Trophoblast cell (in vitro differentiated cells and primary cell): ENCODE data around the gene TMEM259.

Experiments used
- DNase-seq, 2 donors: peaks; one replicate each; pipeline ENCODE4 v3.0.0-alpha.2; 2016
- H2AFZ ChIP-seq: 2 replicates; pipeline ENCODE4 v1.6.1; 2013; ENCODE audit warnings: low read length, moderate library complexity, mild to moderate bottlenecking; ENCODE audit not compliant: insufficient read depth, poor library complexity
- H2AK5ac ChIP-seq: 2 replicates; pipeline ENCODE4 v1.6.1; 2013; ENCODE audit warnings: mild to moderate bottlenecking, low read length
- H2BK120ac ChIP-seq: 2 replicates; pipeline ENCODE4 v1.6.1; 2013; ENCODE audit warnings: low read length, mild to moderate bottlenecking, moderate library complexity; ENCODE audit not compliant: insufficient read depth, poor library complexity
- H2BK12ac ChIP-seq: 2 replicates; pipeline ENCODE4 v1.6.1; 2013; ENCODE audit warnings: mild to moderate bottlenecking, low read length, moderate library complexity
- H2BK5ac ChIP-seq: 2 replicates; pipeline ENCODE4 v1.6.1; 2013; ENCODE audit warnings: low read length, low read depth, moderate library complexity, mild to moderate bottlenecking; ENCODE audit not compliant: poor library complexity
- H3K14ac ChIP-seq: 2 replicates; pipeline ENCODE4 v1.6.1; 2013; ENCODE audit warnings: mild to moderate bottlenecking, low read length
- H3K18ac ChIP-seq: 2 replicates; pipeline ENCODE4 v1.6.1; 2013; ENCODE audit warnings: mild to moderate bottlenecking, low read length
- H3K23ac ChIP-seq: 2 replicates; pipeline ENCODE4 v1.6.1; 2013; ENCODE audit warnings: low read length
- H3K27ac ChIP-seq: 2 replicates; pipeline ENCODE4 v1.5.1; 2013; ENCODE audit warnings: low read depth, mild to moderate bottlenecking, inconsistent platforms, low read length, moderate library complexity
- H3K27me3 ChIP-seq: 2 replicates; pipeline ENCODE4 v1.6.1; 2013; ENCODE audit warnings: inconsistent platforms, mild to moderate bottlenecking, low read length, moderate library complexity; ENCODE audit not compliant: insufficient read depth
- H3K36me3 ChIP-seq, 2 experiments: 1 replicate in 1 of 2; 2 replicates in 1 of 2; pipeline ENCODE4 v1.6.1; 2013; ENCODE audit warnings: low read length in 2 of 2, mild to moderate bottlenecking in 2 of 2, moderate library complexity in 1 of 2; ENCODE audit not compliant: insufficient read depth in 2 of 2, control insufficient read depth in 1 of 2
- H3K4ac ChIP-seq: 2 replicates; pipeline ENCODE4 v1.6.1; 2013; ENCODE audit warnings: low read depth, mild to moderate bottlenecking, low read length, moderate library complexity
- H3K4me1 ChIP-seq, 2 experiments: 1 replicate in 1 of 2; 2 replicates in 1 of 2; pipeline ENCODE4 v1.6.1; 2013; ENCODE audit warnings: low read length in 2 of 2, mild to moderate bottlenecking in 2 of 2, moderate library complexity in 1 of 2; ENCODE audit not compliant: insufficient read depth in 2 of 2, control insufficient read depth in 1 of 2
- H3K4me2 ChIP-seq: 2 replicates; pipeline ENCODE4 v1.6.1; 2013; ENCODE audit warnings: inconsistent platforms, mild to moderate bottlenecking, low read length, moderate library complexity
- H3K4me3 ChIP-seq: 2 replicates; pipeline ENCODE4 v1.5.1; 2013; ENCODE audit warnings: mild to moderate bottlenecking, low read depth, low read length, inconsistent platforms
- H3K79me1 ChIP-seq: one replicate; pipeline ENCODE4 v1.6.1; 2013; ENCODE audit warnings: low read length
- H3K79me2 ChIP-seq: 2 replicates; pipeline ENCODE4 v1.6.1; 2013; ENCODE audit warnings: low read length, mild to moderate bottlenecking; ENCODE audit not compliant: control insufficient read depth, insufficient read depth, poor library complexity
- H3K9ac ChIP-seq: 2 replicates; pipeline ENCODE4 v1.6.1; 2013; ENCODE audit warnings: mild to moderate bottlenecking, low read length
- H3K9me3 ChIP-seq: 2 replicates; pipeline ENCODE4 v1.6.1; 2013; ENCODE audit warnings: low read depth, mild to moderate bottlenecking, control low read depth, inconsistent platforms, low read length; ENCODE audit not compliant: insufficient read depth
- H4K12ac ChIP-seq: 2 replicates; pipeline ENCODE4 v1.6.1; 2013; ENCODE audit warnings: low read depth, mild to moderate bottlenecking, low read length, moderate library complexity
- H4K8ac ChIP-seq: 2 replicates; pipeline ENCODE4 v1.6.1; 2013; ENCODE audit warnings: low read depth, mild to moderate bottlenecking, low read length, moderate library complexity
- H4K91ac ChIP-seq: one replicate; pipeline ENCODE4 v1.6.1; 2013; ENCODE audit warnings: low read depth, mild to moderate bottlenecking, low read length, moderate library complexity
- WGBS: extraction: QIAGEN DNeasy Blood & Tissue Kit; methylation state at CpG from one replicate; pipeline ENCODE4 v1.1.7; 2013; ENCODE audit warnings: missing lambda C conversion rate; ENCODE audit not compliant: insufficient read length, insufficient coverage; ENCODE audit errors: extremely low coverage; 5-methylcytosine and 5-hydroxymethylcytosine counted together

The TMEM259 gene

DNA sequence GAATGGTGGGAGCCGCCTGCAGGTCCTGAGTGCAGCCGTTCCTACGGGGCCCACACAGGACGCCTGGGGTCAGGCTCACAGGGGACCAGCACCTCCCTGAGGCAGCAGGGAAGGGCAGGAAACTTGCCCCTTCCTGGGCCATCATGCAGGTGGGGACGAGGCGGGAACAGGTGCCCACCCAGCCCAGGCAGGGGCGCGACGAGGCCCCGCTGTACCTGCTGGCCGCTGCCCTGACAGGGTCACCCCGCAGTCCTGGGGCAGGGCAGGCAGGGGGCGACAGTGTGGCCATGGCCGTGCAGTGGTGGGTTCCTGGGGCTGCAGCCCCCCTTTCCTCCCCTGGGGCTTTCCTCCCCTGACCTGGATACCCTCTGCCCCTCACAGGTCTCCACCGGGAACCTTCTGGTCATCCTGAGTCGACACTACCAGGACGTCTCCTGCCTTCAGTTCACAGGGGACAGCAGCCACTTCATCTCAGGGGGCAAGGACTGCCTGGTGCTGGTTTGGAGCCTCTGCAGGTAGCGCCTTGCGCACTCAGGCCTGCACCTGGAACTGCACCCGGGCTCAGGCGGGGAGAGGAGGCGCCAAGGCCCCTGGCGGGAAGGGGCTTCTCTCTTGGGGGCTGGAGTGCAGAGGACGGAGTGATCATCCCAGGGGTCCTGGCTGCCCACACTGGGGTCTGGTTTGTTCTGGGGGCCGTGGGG is 31.4 kb downstream of the TMEM259 start:
- Histone ChIP-seq H3K79me2 (no peaks in the 10 kb centered on the region), H3K79me1 (peaks cover 9% of the 10 kb centered on the region), H3K18ac (no peak overlapping the region), H3K9me3 (peaks cover 4% of the 10 kb centered on the region), H4K8ac (no peak overlapping the region), H3K4me3 (no peak overlapping the region), H4K12ac (no peak overlapping the region), H2AFZ (no peak overlapping the region), H3K27ac (no peak overlapping the region), H3K4me1 (peaks cover 17 to 19% of the 10 kb centered on the region in 2 experiments), H3K36me3 (peaks cover 67 to 70% of the 10 kb centered on the region in 2 experiments), H3K14ac (no peak overlapping the region), H2BK120ac (no peak overlapping the region), H3K23ac (no peak overlapping the region), H2BK12ac (no peak overlapping the region), H3K4ac (no peak overlapping the region), H3K4me2 (no peak overlapping the region), H3K27me3 (no peaks in the 10 kb centered on the region), H2AK5ac (no peak overlapping the region), H2BK5ac (no peak overlapping the region), H3K9ac (no peak overlapping the region), H4K91ac (no peak overlapping the region)
- no CpG with 5 or more reads among the region's 25 CpGs for WGBS
- DNase-seq = no peak

DNA sequence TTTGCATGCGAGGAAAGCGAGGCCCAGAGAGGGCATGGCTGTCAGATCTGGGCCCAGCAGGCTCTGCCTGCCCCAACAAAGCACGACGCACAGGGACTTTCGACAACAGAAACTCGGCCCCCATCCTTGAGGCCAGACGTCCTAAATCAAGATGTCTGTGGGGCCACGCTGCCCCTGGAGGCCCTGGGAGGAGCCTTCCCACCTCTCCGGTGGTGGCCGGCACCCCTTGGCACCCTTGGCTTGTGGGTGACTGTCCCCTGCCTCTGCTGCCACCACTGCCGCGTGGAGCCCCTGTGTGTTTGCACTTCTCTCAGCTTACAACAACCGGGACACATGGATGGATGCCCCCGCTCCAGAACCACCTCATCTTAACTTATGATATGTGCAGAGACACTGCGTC is 32.4 kb downstream of the TMEM259 start:
- Histone ChIP-seq H3K4ac (no peak overlapping the region), H4K12ac (no peak overlapping the region), H3K4me1 (peaks cover 13 to 15% of the 10 kb centered on the region in 2 experiments), H3K9ac (no peak overlapping the region), H3K23ac (no peak overlapping the region), H3K27ac (no peak overlapping the region), H3K4me3 (no peak overlapping the region), H3K79me2 (peaks cover 3% of the 10 kb centered on the region), H2BK120ac (no peak overlapping the region), H3K79me1 (peaks cover 14% of the 10 kb centered on the region), H3K4me2 (no peak overlapping the region), H3K36me3 (peaks cover 61 to 64% of the 10 kb centered on the region in 2 experiments), H3K14ac (no peak overlapping the region), H2BK5ac (no peak overlapping the region), H2BK12ac (no peak overlapping the region), H2AK5ac (no peak overlapping the region), H2AFZ (no peak overlapping the region), H3K18ac (no peak overlapping the region), H3K9me3 (peaks cover 1% of the 10 kb centered on the region), H3K27me3 (no peaks in the 10 kb centered on the region), H4K91ac (no peak overlapping the region), H4K8ac (no peak overlapping the region)
- no peak for DNase-seq
- no CpG with 5 or more reads among the region's 15 CpGs for whole genome bisulfite sequencing

DNA sequence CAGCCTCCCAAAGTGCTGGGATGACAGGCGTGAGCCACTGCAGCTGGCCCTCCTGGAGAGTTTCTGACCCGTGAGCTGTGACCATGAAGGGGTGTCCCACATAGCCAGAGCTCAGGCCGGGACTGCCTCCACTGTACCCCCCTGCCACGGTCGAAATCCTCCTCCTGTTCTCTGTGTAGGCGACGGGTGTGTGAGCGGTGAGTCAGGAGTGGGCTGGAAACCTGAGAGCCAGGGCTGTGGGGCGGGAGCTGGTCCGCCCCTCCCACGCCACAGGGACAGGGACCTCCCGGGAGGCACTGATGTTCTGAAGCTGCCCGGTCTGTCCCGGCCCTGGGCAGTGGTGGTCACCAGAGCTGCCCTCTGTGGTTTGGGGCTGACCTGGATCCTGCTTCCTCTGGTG is 32.8 kb downstream of the TMEM259 start:
- Histone ChIP-seq H3K4me2 (no peak overlapping the region), H3K9me3 (peaks cover 1% of the 10 kb centered on the region), H2BK120ac (no peak overlapping the region), H2AFZ (no peak overlapping the region), H4K12ac (no peak overlapping the region), H3K18ac (no peak overlapping the region), H3K9ac (no peak overlapping the region), H2BK5ac (no peak overlapping the region), H3K4ac (no peak overlapping the region), H3K4me1 (peaks cover 9 to 10% of the 10 kb centered on the region in 2 experiments), H3K27me3 (no peaks in the 10 kb centered on the region), H3K79me1 (peaks cover 12% of the 10 kb centered on the region), H4K8ac (no peak overlapping the region), H3K23ac (no peak overlapping the region), H3K79me2 (peaks cover 3% of the 10 kb centered on the region), H3K4me3 (no peak overlapping the region), H3K27ac (no peak overlapping the region), H2BK12ac (no peak overlapping the region), H3K14ac (no peak overlapping the region), H2AK5ac (no peak overlapping the region), H4K91ac (no peak overlapping the region), H3K36me3 (peaks cover 60 to 64% of the 10 kb centered on the region in 2 experiments)
- no peak for DNase-seq
- no CpG with 5 or more reads among the region's 14 CpGs for WGBS

DNA sequence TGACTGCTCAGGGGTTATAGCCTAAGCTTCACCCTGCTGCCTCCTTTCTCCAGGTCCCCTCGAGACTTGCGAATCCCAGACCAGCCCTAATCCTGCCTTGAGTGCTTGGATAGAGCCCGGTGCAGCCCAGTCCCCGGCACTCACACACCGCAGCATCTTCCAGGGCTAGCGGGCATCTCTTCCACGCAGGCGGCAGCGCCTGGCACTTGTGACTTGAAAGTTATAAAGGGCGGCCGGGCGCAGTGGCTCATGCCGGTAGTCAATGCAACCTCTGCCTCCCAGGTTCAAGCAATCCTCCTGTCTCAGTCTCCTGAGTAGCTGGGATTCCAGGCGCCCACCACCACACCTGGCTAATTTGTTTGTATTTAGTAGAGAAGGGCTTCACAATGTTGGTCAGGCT is 34.8 kb downstream of the TMEM259 start:
- DNase-seq = no peak
- no peak overlapping the region for H3K18ac ChIP-seq
- H2AFZ ChIP-seq = no peak overlapping the region
- no peak overlapping the region for H4K8ac ChIP-seq
- no peak overlapping the region for H3K23ac ChIP-seq
- peaks cover 12% of the 10 kb centered on the region for H3K79me1 ChIP-seq
- no peak overlapping the region for H4K91ac ChIP-seq
- H2BK12ac ChIP-seq = no peak overlapping the region
- H3K9ac ChIP-seq = no peak overlapping the region
- H3K14ac ChIP-seq = no peak overlapping the region
- peaks cover 46 to 50% of the 10 kb centered on the region in 2 experiments for H3K36me3 ChIP-seq
- H3K9me3 ChIP-seq = peaks cover 1% of the 10 kb centered on the region
- no peak overlapping the region for H2AK5ac ChIP-seq
- no CpG with 5 or more reads among the region's 14 CpGs for WGBS
- no peak overlapping the region for H2BK5ac ChIP-seq
- no peak overlapping the region for H4K12ac ChIP-seq
- H2BK120ac ChIP-seq = no peak overlapping the region
- peaks cover 4 to 7% of the 10 kb centered on the region in 2 experiments for H3K4me1 ChIP-seq
- H3K27me3 ChIP-seq = no peaks in the 10 kb centered on the region
- no peak overlapping the region for H3K4me2 ChIP-seq
- H3K79me2 ChIP-seq = peaks cover 3% of the 10 kb centered on the region
- H3K4ac ChIP-seq = no peak overlapping the region
- no peak overlapping the region for H3K4me3 ChIP-seq
- H3K27ac ChIP-seq = no peak overlapping the region
